Hematopoietic multipotent progenitor cell (in vitro differentiated cells): ENCODE data around the gene OXSR1. TPM values are rescaled to one million over a fixed set of nuclear protein-coding genes. Genes with fewer than 3 reads are reported as not detected.
"Not testable (repeated sequence)": the region's sequence is repeated elsewhere in the genome, so short reads cannot be mapped to it uniquely, and the experiment has no call there.

Experiments
- DNase-seq, 3 donors: peaks; one replicate each; pipeline ENCODE4 v3.0.0-alpha.2; 2011 to 2015; ENCODE audit warnings: low read depth in 2 of 3, low spot score in 2 of 3
- total RNA-seq: library from RNA; depleted of rRNA; stranded (reverse); fragments of >200 nt; gene quantifications from one replicate; pipeline ENCODE4 v1.2.3, GENCODE V29; 2012

Gene OXSR1
- total RNA-seq, 1 donor = 15.1 TPM

DNA sequence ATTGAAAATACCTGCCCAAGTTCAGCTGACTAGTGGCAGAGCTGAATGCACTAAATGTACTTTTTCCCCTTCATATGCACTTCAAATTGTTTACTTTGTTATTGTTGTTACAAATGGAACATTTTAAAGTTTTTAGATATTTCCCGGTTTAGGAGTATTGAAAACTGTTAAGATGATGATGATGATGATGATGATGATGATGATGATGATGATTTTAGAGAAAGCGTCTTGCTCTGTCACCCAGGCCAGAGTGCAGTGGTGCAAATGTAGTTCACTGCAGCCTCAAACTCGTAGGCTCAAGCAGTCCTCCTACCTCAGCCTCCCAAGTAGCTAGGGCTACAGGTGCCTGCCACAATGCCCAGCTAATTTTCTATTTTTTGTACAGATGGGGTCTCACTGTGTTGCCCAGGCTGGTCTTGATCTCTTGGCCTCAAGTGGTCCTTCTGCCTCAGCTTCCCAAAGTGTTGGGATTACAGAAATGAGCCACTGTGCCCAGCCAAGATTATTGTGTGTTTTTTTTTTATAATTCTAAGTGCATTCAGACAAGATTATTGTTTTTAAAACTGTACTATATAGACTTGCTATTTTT is 54.4 kb downstream of the OXSR1 start:
- DNase-seq = no peak

- DNase-seq = no peak
Measured at GRCh38 chr3:38221005-38221404, 55.7 kb downstream of the OXSR1 start.

- peak in 2 of 3 donors; percentile 25 to 51 for DNase-seq
Measured at GRCh38 chr3:38222032-38222634, 56.8 kb downstream of the OXSR1 start.

DNA sequence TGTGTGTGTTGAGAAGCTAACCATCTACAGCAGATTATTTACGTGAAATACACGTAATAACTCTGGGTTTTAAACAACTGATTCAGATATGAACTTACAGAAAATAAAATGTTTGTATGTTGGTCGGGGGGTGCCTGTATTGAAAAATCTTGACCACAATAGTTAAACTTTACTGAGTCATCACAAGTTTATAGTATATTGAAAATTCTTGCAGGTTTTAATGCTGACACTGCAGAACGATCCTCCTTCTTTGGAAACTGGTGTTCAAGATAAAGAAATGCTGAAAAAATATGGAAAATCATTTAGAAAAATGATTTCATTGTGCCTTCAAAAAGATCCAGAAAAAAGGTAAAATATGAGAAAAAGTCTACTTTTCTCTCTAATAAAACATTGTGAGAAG is 59.0 kb downstream of the OXSR1 start:
- DNase-seq = no peak

DNA sequence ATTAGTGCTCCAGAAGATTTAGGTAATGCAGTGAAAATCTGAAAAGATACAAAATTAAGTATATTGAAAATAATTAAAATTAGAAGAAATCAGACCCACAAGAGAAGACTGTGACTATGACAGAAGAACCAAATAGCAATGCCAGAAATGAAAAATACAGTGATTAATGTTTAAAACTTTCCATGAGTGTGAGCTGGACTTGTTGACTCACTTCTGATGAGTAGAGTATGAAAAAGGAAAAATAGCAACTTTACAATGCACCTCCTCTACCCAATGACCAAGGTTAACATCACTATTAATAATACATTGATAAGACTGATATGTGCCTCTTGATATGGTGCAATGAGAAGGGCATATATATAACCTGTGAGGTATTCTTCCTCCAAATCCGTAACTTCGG is 60.9 kb downstream of the OXSR1 start:
- no peak for DNase-seq

DNA sequence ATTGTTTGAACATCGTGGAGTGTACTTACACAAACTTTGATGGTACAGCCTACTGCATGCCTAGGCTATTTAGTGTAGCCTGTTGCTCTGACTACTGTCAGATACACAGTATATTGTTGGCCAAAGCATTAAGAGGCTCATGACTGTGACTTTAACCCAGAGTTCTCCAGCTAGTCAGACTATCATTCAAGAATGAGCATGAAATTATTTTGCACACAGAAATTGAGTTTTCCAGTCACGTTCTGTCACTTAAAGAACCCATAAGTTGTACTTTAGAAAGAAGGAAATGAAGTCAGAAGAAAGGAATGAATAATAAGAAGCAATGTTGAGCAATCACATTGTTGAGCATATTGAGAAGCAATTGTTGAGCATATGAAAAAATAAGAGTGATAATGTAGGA is 62.7 kb downstream of the OXSR1 start:
- DNase-seq = no peak

- no peak for DNase-seq
Measured at GRCh38 chr3:38229036-38229435, 63.7 kb downstream of the OXSR1 start.

DNA sequence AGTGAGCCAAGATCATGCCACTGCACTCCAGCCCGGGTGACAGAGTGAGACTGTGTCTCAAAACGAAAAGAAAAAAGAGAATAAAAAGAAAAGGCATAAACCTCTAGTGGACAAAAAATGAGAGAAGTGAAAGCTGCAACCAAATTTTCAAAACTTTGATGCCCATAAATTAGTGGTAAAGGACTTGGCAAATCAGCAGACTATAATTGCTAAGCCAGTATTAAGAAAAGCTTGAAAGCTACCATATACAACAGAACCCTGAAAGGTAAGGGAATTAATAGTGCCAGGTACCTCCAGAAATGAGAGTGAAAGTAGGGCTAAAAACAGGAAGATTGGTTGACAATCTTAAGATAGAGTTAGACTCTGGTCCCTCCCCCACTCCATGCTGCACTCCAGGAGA is 67.4 kb downstream of the OXSR1 start:
- DNase-seq = no peak

DNA sequence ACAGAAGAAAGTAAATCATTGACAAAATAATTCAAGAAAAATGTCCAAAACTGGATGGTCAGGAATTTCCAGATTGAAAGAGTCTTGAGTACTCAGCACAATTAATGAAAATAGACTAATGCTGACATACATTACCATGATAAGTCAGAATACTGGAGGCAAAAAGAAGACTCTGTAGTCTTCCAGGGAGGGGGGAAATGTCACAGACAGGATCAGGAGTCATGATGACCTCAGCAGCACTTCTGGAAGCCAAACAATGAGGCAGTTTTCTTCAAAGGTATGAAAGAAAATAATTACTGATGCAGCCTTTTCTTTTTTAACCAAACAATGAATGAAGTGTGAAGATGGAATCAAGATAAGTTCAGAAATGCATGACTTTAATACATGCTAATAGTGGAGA is 70.1 kb downstream of the OXSR1 start:
- no peak for DNase-seq

- DNase-seq = peak in 1 of 3 donors; percentile 15
Measured at GRCh38 chr3:38238416-38239008, 73.2 kb downstream of the OXSR1 start.

GRCh38 chr3:38242812-38243211 is 77.5 kb downstream of the OXSR1 start:
- DNase-seq = not testable (repeated sequence)

DNA sequence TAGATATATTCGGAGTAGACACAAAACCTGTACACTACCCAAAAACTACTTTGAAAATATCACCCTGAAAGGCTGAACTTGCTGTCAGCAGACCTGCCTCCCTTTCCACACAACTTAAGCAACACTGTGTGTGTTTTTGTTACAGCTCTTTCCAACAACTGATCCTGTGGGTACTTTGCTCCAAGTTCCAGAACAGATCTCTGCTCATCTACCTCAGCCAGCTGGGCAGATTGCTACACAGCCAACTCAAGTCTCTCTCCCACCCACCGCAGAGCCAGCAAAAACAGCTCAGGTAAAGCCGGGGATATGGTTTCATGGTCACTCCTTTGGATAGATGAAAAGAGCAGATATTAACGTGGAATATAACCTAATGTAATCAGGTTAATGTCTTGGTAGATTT is 80.6 kb downstream of the OXSR1 start:
- no peak for DNase-seq

- DNase-seq = no peak
Measured at GRCh38 chr3:38247366-38248035, 82.2 kb downstream of the OXSR1 start.

DNA sequence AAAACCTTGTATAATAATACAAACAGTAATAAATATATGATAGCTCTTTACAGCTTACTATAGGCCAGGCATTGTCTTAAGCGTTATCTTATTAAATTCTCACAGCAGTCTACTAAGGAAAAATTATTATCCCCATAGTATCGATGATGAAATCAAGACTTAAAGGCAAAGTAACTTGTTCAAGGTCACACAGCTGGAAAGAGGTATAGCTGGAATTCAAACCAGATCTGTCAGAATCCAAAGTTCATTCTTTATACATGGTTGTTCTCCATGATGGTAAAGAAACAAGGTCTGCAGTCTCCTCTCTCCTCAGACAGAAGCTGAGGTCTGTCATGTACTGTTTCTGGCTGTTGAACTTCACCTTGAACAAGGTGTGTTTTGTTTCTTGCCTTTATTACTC is 84.9 kb downstream of the OXSR1 start:
- no peak for DNase-seq

DNA sequence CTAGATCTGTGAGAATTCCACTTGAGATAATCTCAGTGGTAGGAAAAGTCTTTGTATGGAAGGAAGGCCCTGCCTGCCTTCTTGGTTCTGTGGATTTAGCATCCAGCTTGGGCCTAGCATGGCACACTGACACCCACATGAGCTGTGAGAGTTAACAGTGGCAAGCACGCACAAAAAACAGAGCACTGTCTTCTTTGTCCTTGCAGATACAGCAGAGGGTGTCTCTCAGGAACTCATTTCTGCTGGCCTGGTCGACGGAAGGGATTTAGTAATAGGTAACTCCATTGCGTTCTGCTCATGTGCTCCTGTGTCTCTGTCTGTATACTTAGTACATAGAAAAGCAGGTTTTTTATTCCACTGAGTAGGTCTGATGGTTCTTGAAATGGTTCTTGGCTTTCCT is 85.9 kb downstream of the OXSR1 start:
- DNase-seq = no peak

DNA sequence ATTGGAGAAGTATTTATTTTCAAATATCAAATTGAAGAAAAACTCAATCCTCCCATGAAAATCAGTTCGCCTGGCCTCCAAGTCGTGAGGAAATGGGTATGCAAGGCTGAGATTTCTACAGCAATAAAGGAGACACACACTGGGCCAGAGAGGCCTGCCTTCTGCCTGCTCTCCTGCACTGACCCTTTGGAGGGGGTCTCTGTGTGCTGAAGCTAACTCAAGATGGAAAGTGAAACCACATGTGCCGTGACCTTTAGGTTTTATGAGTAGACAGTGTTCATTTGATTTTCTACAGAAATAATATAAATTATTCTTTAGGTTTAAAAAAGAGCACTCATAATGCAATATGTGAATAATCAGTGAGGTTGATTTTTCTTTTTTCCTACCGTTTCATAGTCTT is 88.4 kb downstream of the OXSR1 start:
- DNase-seq = no peak

- DNase-seq = no peak
Measured at GRCh38 chr3:38254872-38255271, 89.5 kb downstream of the OXSR1 start.

GRCh38 chr3:38255627-38256026 is 90.3 kb downstream of the OXSR1 start:
- no peak for DNase-seq

DNA sequence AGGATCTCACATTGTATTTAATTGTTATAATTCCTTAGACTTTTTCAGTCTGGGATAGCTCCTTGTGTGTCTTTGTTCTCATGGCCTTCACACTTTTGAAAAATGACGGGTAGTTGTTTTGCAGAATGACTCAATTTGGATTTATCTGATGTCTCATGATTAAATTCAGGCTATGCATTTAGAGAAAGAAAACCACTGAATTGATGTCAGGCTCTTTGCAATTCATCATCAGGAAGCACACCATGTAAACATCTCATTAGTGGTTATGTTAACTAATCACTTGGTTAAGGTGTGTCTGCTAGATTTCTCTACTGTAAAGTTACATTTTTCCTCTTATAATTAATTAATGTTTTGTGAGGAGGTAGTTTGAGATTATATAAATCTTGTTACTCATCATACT is 92.2 kb downstream of the OXSR1 start:
- peak in 1 of 3 donors; percentile 9 for DNase-seq

DNA sequence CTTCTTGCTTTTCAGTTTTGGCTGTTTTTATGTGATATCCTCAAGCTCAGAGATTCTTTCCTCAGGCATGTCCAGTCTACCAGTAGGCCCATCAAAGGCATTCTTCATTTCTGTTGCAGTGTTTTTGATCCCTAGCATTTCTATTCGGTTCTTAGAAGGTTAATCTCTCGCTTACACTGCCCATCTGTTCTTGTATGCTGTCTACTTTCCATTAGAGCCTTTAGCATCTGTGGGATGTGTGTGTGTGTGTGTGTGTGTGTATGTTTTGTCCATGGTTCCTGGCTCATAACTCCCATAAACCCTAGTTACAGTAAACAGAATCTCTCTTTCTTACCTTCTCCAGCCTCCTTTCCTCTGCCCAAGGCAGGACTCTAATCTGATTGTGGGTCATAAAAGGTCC is 95.1 kb downstream of the OXSR1 start:
- DNase-seq = no peak

GRCh38 chr3:38264353-38264771 is 99.0 kb downstream of the OXSR1 start:
- no peak for DNase-seq

DNA sequence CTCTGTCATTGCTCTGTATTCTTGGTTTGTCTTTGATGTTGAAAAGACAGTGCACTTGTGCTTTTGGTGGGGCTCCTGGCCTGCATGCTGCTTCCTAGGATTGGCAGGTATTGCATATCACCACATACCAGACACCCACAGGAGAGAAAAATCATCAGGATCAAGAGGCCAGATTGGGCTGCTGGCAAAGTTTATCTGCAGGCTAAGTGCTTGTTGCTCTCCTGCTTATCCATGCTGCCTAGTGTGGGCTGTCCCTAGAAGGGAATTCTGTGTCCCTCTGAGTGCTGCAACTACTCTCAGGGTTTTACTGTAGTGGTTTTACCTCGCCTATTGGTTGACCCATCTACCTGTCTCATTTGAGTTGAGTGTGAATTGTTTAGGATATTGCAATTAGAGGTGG is 99.4 kb downstream of the OXSR1 start:
- no peak for DNase-seq
